WERI-Rb-1 (cell line): ENCODE results near the gene EFHD2.

Experiments
- DNase-seq: peaks from one replicate; pipeline ENCODE4 v3.0.0-alpha.2; 2020
- H3K27ac ChIP-seq: fragments of 250-450 bp; sonication (Bioruptor Pico); 2 replicates; pipeline ENCODE4 v1.5.1; 2020; ENCODE audit warnings: mild to moderate bottlenecking, moderate library complexity
- H3K27me3 ChIP-seq: fragments of 250-450 bp; sonication (Bioruptor Pico); 2 replicates; pipeline ENCODE4 v1.5.1; 2021; ENCODE audit warnings: mild to moderate bottlenecking, low read depth, moderate library complexity; ENCODE audit not compliant: insufficient read depth, severe bottlenecking
- H3K36me3 ChIP-seq: fragments of 250-450 bp; sonication (Bioruptor Pico); 2 replicates; pipeline ENCODE4 v1.5.1; 2020; ENCODE audit warnings: mild to moderate bottlenecking, moderate library complexity
- H3K4me3 ChIP-seq: 2 replicates; pipeline ENCODE4 v1.5.1; 2011; ENCODE audit warnings: low read depth, mild to moderate bottlenecking, control low read depth, low read length
- H3K9me3 ChIP-seq: fragments of 250-450 bp; sonication (Bioruptor Pico); 2 replicates; pipeline ENCODE4 v1.5.1; 2021; ENCODE audit warnings: mild to moderate bottlenecking, moderate library complexity; ENCODE audit not compliant: severe bottlenecking
- CTCF ChIP-seq: IDR thresholded peaks from 2 replicates; pipeline ENCODE4 v1.5.1; 2011; ENCODE audit warnings: low read depth, mild to moderate bottlenecking, control low read depth, inconsistent platforms, low read length

The EFHD2 gene

DNA sequence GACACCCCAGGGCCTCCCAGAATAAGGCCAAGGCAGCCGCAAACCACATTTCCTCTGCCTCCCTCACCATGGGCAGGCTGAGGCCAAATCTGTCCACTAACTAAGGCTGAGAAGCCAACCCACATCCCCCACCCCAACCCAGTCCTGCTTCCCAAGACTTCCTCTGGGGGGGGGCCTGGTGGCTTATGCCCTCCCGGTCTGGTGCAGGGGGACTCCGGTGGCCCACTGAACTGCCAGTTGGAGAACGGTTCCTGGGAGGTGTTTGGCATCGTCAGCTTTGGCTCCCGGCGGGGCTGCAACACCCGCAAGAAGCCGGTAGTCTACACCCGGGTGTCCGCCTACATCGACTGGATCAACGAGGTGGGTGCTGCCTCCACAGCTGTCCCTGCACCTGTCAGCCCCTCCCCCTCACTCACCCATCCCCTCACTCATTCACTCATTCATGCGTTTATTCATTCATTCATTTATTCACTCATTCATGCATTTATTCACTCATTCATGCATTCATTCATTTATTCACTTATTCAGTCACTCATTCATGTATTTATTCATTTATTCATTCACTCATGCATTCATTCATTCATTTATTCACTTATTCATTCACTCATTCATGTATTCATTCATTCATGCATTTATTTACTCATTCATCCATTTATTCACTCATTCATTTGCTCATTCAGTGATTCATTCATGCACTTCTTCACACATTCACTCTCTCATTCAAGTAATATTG lies 35.9 kb downstream of the EFHD2 start:
- no peak for DNase-seq
- H3K27me3 ChIP-seq: no peaks in the 10 kb centered on the region
- no peaks in the 10 kb centered on the region for H3K9me3 ChIP-seq
- H3K27ac ChIP-seq: no peak overlapping the region
- no peaks in the 10 kb centered on the region for H3K36me3 ChIP-seq
- no peak overlapping the region for H3K4me3 ChIP-seq
- TF ChIP-seq CTCF: no peak

- H3K4me3 ChIP-seq: no peak overlapping the region
- no peak for TF ChIP-seq CTCF
- no peaks in the 10 kb centered on the region for H3K27me3 ChIP-seq
- H3K36me3 ChIP-seq: no peaks in the 10 kb centered on the region
- DNase-seq: no peak
- no peak overlapping the region for H3K27ac ChIP-seq
- H3K9me3 ChIP-seq: peaks cover 2% of the 10 kb centered on the region
These were observed 36.5 kb downstream of the EFHD2 start for GRCh38 chr1:15446212-15446611.

DNA sequence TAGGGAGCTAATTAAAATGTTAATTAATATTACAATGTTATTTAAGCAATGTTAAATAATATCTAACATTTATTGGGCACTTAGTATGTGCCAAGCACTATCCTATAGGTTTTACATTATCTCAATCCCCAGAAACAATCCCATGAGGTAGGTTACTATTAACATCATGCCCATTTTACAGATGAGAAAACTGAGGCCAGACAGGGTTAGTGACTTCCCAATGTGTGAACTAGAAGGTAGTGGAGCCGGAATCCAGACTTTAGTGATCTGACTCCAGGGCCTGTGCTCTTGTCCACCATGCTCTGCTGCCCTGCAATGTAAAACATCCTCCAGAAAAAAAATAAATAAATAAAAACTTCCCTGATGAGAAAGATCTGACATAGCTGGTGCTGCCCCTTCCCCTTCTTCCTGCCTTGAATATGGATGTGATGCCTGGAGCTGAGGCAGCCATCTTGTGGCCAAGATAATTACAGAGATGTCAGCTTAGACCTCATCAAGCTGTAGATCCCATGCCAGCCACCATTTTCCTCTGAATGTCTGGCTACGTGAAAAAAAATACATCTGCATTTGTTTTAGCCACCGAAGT lies 39.3 kb downstream of the EFHD2 start:
- no peaks in the 10 kb centered on the region for H3K27me3 ChIP-seq
- no peak overlapping the region for H3K4me3 ChIP-seq
- H3K27ac ChIP-seq: no peak overlapping the region
- H3K9me3 ChIP-seq: peaks cover 7% of the 10 kb centered on the region
- no peaks in the 10 kb centered on the region for H3K36me3 ChIP-seq
- TF ChIP-seq CTCF: no peak
- DNase-seq: no peak

GRCh38 chr1:15449567-15449966 lies 39.9 kb downstream of the EFHD2 start:
- Histone ChIP-seq H3K9me3 (peaks cover 7% of the 10 kb centered on the region), H3K27me3 (no peaks in the 10 kb centered on the region), H3K36me3 (no peaks in the 10 kb centered on the region), H3K4me3 (no peak overlapping the region), H3K27ac (no peak overlapping the region)
- no peak for DNase-seq
- no peak for TF ChIP-seq CTCF

- no peak for TF ChIP-seq CTCF
- no peak for DNase-seq
- no peak overlapping the region for H3K4me3 ChIP-seq
- peaks cover 7% of the 10 kb centered on the region for H3K9me3 ChIP-seq
- no peak overlapping the region for H3K27ac ChIP-seq
- H3K36me3 ChIP-seq: no peaks in the 10 kb centered on the region
- H3K27me3 ChIP-seq: no peaks in the 10 kb centered on the region
These were observed 41.5 kb downstream of the EFHD2 start for GRCh38 chr1:15451014-15451722.
